GM23338 (cell line): ENCODE results near the gene TMEM208. TPM values are rescaled to one million over a fixed set of nuclear protein-coding genes. Genes with fewer than 3 reads are reported as not detected.

Source experiments
- ATAC-seq: fragments of 200-7000 bp; cut with Tn5 transposase; 3 replicates; pipeline ENCODE4 v1.9.1; 2020
- DNase-seq: peaks from one replicate; pipeline ENCODE4 v3.0.0-alpha.2; 2015; ENCODE audit warnings: low spot score
- H2AFZ ChIP-seq: fragments of 200-600 bp; sonication (generic); 2 replicates; pipeline ENCODE4 v1.8.0; 2016; ENCODE audit warnings: antibody characterized with exemption, mild to moderate bottlenecking, moderate library complexity
- H3F3A ChIP-seq: fragments of 200-600 bp; sonication (generic); replicated peaks from 2 replicates; pipeline ENCODE4 v1.8.0; 2017; ENCODE audit warnings: antibody characterized with exemption, mixed run types, low read depth
- H3K27ac ChIP-seq: fragments of 200-600 bp; sonication (generic); 2 replicates; pipeline ENCODE4 v1.6.1; 2016; ENCODE audit warnings: low read depth
- H3K27me3 ChIP-seq: fragments of 200-600 bp; sonication (generic); 2 replicates; pipeline ENCODE4 v1.8.0; 2016; ENCODE audit warnings: mild to moderate bottlenecking, mixed run types, moderate library complexity; ENCODE audit not compliant: insufficient read depth
- H3K36me3 ChIP-seq: fragments of 200-600 bp; sonication (generic); 2 replicates; pipeline ENCODE4 v1.8.0; 2016; ENCODE audit warnings: mild to moderate bottlenecking; ENCODE audit not compliant: insufficient read depth
- H3K4me1 ChIP-seq: fragments of 200-600 bp; sonication (generic); 2 replicates; pipeline ENCODE4 v1.8.0; 2016; ENCODE audit warnings: mild to moderate bottlenecking, moderate library complexity; ENCODE audit not compliant: insufficient read depth
- H3K4me2 ChIP-seq: fragments of 200-600 bp; sonication (generic); 2 replicates; pipeline ENCODE4 v1.7.1; 2017; ENCODE audit warnings: mixed run types
- H3K4me3 ChIP-seq: fragments of 200-600 bp; sonication (generic); 2 replicates; pipeline ENCODE4 v1.6.1; 2016; ENCODE audit warnings: mixed run types
- H3K79me2 ChIP-seq: fragments of 200-600 bp; sonication (generic); replicated peaks from 2 replicates; pipeline ENCODE4 v1.8.0; 2017; ENCODE audit warnings: mild to moderate bottlenecking; ENCODE audit not compliant: insufficient read depth
- H3K9me2 ChIP-seq: fragments of 200-600 bp; sonication (generic); 2 replicates; pipeline ENCODE4 v1.8.0; 2017; ENCODE audit not compliant: insufficient read depth
- H4K20me1 ChIP-seq: fragments of 200-600 bp; sonication (generic); replicated peaks from 2 replicates; pipeline ENCODE4 v1.8.0; 2017; ENCODE audit warnings: mild to moderate bottlenecking; ENCODE audit not compliant: insufficient read depth
- H3K27ac Mint-ChIP-seq: 2 replicates; pipeline ENCODE4 v1.8.0; 2020; ENCODE audit warnings: inconsistent platforms, mild to moderate bottlenecking, moderate library complexity, mixed read lengths
- H3K27me3 Mint-ChIP-seq: 3 replicates; pipeline ENCODE4 v1.8.0; 2022; ENCODE audit warnings: low read depth, mild to moderate bottlenecking, moderate library complexity, mixed read lengths, inconsistent platforms; ENCODE audit not compliant: insufficient read depth, poor library complexity
- H3K36me3 Mint-ChIP-seq: 3 replicates; pipeline ENCODE4 v1.8.0; 2021; ENCODE audit warnings: low read depth, mild to moderate bottlenecking, inconsistent platforms, moderate library complexity, mixed read lengths
- H3K4me1 Mint-ChIP-seq: 3 replicates; pipeline ENCODE4 v1.8.0; 2020; ENCODE audit warnings: mild to moderate bottlenecking, inconsistent platforms, mixed read lengths
- H3K4me3 Mint-ChIP-seq: 3 replicates; pipeline ENCODE4 v1.8.0; 2021; ENCODE audit warnings: moderate library complexity, mild to moderate bottlenecking, inconsistent platforms, mixed read lengths
- H3K9me3 Mint-ChIP-seq: 3 replicates; pipeline ENCODE4 v1.8.0; 2020; ENCODE audit warnings: moderate library complexity, mild to moderate bottlenecking, inconsistent platforms, mixed read lengths
- ETS1 ChIP-seq: IDR thresholded peaks from 2 replicates; pipeline ENCODE4 v1.6.1; 2016; ENCODE audit warnings: antibody characterized with exemption
- POLR2AphosphoS5 ChIP-seq: IDR thresholded peaks from 2 replicates; pipeline ENCODE4 v1.6.1; 2016; ENCODE audit warnings: antibody characterized with exemption, low read depth
- REST ChIP-seq: IDR thresholded peaks from one replicate; pipeline ENCODE4 v1.6.1; 2018; ENCODE audit warnings: antibody characterized with exemption; ENCODE audit not compliant: unreplicated experiment
- polyA plus RNA-seq: library from polyadenylated mRNA; unstranded; fragments of >200 nt; fragmentation: Nextera tagmentation; extraction: Ambion mirVana; gene quantifications from 2 replicates; pipeline ENCODE4 v1.2.1, GENCODE V29; 2016
- total RNA-seq: library from RNA; depleted of rRNA; stranded (reverse); fragments of >200 nt; shearing (Covaris generic); gene quantifications from 2 replicates; pipeline ENCODE4 v1.2.3, GENCODE V29; 2014

Gene TMEM208
- total and polyA plus RNA-seq, 2 experiments from 2014 or later = 23.2 to 82.3 TPM

GRCh38 chr16:67228034-67228785, 1.3 kb downstream of the TMEM208 start:
- DNase-seq (no peak), ATAC-seq (no peak)
- Histone ChIP-seq H3F3A (no peaks in the 10 kb centered on the region), H3K36me3 (peaks cover 9% of the 10 kb centered on the region; the same call in 1 of the 2 replicates), H3K79me2 (peaks cover 11% of the 10 kb centered on the region), H3K4me2 (peak overlapping the region; percentile 93), H3K27ac (no peak overlapping the region), H3K4me3 (peak overlapping the region; percentile 86), H3K9me2 (no peaks in the 10 kb centered on the region), H4K20me1 (peaks cover 5% of the 10 kb centered on the region; the same call in 1 of the 2 replicates), H3K27me3 (no peaks in the 10 kb centered on the region), H3K4me1 (peaks cover 3% of the 10 kb centered on the region; the same call in 1 of the 2 replicates), H2AFZ (no peak overlapping the region)
- H3K27ac Mint-ChIP-seq = no peak overlapping the region
- 0 out of 2 replicates have a peak, but pooled peaks have one; percentile 11 for TF ChIP-seq POLR2AphosphoS5
- TF ChIP-seq ETS1 = no peak
- H3K27me3 Mint-ChIP-seq = peaks cover 17% of the 10 kb centered on the region
- no peaks in the 10 kb centered on the region for H3K9me3 Mint-ChIP-seq
- H3K36me3 Mint-ChIP-seq = peaks cover 49% of the 10 kb centered on the region
- peaks cover 14% of the 10 kb centered on the region for H3K4me1 Mint-ChIP-seq
- peak overlapping the region; percentile 97 for H3K4me3 Mint-ChIP-seq

- H3K36me3 ChIP-seq = peaks cover 9% of the 10 kb centered on the region; the same call in 1 of the 2 replicates
- no peaks in the 10 kb centered on the region for H3F3A ChIP-seq
- H2AFZ ChIP-seq = no peak overlapping the region
- no peak overlapping the region for H3K27ac ChIP-seq
- Mint-ChIP-seq H3K4me1 (peaks cover 14% of the 10 kb centered on the region), H3K36me3 (peaks cover 56% of the 10 kb centered on the region), H3K27ac (no peak overlapping the region), H3K27me3 (peaks cover 17% of the 10 kb centered on the region), H3K4me3 (peak overlapping the region; percentile 51), H3K9me3 (no peaks in the 10 kb centered on the region)
- H3K27me3 ChIP-seq = no peaks in the 10 kb centered on the region
- H3K9me2 ChIP-seq = no peaks in the 10 kb centered on the region
- H3K4me2 ChIP-seq = no peak overlapping the region
- H3K4me1 ChIP-seq = peaks cover 3% of the 10 kb centered on the region; the same call in 1 of the 2 replicates
- DNase-seq (no peak), ATAC-seq (no peak)
- no peak overlapping the region for H3K4me3 ChIP-seq
- peaks cover 11% of the 10 kb centered on the region for H3K79me2 ChIP-seq
- H4K20me1 ChIP-seq = peaks cover 5% of the 10 kb centered on the region; the same call in 1 of the 2 replicates
- TF ChIP-seq POLR2AphosphoS5 (0 out of 2 replicates have a peak, but pooled peaks have one; percentile 9), REST (no peak)
These were observed 2.0 kb downstream of the TMEM208 start for GRCh38 chr16:67228905-67229304.
